ENCODE measurements around the gene NHLRC3.
A peak's percentile ranks its signal among the peaks of the same experiment; 100 is the strongest.

The NHLRC3 gene

GRCh38 chr13:39016087-39016486, 22.2 kb upstream of the NHLRC3 start:
- no peak for TF ChIP-seq CTCF (conservative IDR thresholded peaks at IDR 0.05)
- TF ChIP-seq ZFX (IDR thresholded peaks at IDR 0.05): no peak
- H3K27ac ChIP-seq: no peak overlapping the region

GRCh38 chr13:39016787-39017186, 21.5 kb upstream of the NHLRC3 start:
- TF ChIP-seq ZFX (IDR thresholded peaks at IDR 0.05) (no peak), CTCF (conservative IDR thresholded peaks at IDR 0.05) (peak; percentile 58)
- H3K27ac ChIP-seq: no peak overlapping the region

- no peak for TF ChIP-seq CTCF (conservative IDR thresholded peaks at IDR 0.05)
- no peak for TF ChIP-seq ZFX (IDR thresholded peaks at IDR 0.05)
- H3K27ac ChIP-seq: no peak overlapping the region
Observed at GRCh38 chr13:39020853-39021462, 17.3 kb upstream of the NHLRC3 start.

GRCh38 chr13:39023316-39023715, 14.9 kb upstream of the NHLRC3 start:
- H3K27ac ChIP-seq: no peak overlapping the region
- TF ChIP-seq CTCF (conservative IDR thresholded peaks at IDR 0.05) (no peak), ZFX (IDR thresholded peaks at IDR 0.05) (no peak)

- H3K27ac ChIP-seq: no peak overlapping the region
- no peak for TF ChIP-seq ZFX (IDR thresholded peaks at IDR 0.05)
- TF ChIP-seq CTCF (conservative IDR thresholded peaks at IDR 0.05): no peak
Observed at GRCh38 chr13:39023761-39024160, 14.5 kb upstream of the NHLRC3 start.

- no peak overlapping the region for H3K27ac ChIP-seq
- TF ChIP-seq ZFX (IDR thresholded peaks at IDR 0.05) (no peak), CTCF (conservative IDR thresholded peaks at IDR 0.05) (no peak)
Observed at GRCh38 chr13:39025433-39025839, 12.8 kb upstream of the NHLRC3 start.

- TF ChIP-seq ZFX (IDR thresholded peaks at IDR 0.05): no peak
- H3K27ac ChIP-seq: no peak overlapping the region
Observed at GRCh38 chr13:39032150-39032549, 6.1 kb upstream of the NHLRC3 start.

GRCh38 chr13:39034085-39034484, 4.2 kb upstream of the NHLRC3 start:
- H3K27ac ChIP-seq: no peak overlapping the region
- TF ChIP-seq ZFX (IDR thresholded peaks at IDR 0.05) (no peak), CTCF (conservative IDR thresholded peaks at IDR 0.05) (no peak)

All from C4-2B (cell line).